AG04449 (cell line): ENCODE data around the gene WDR88.
"Not testable (repeated sequence)": the region's sequence is repeated elsewhere in the genome, so short reads cannot be mapped to it uniquely, and the experiment has no call there.

Source experiments
- CTCF ChIA-PET: fragments of 350-600 bp; formaldehyde crosslinking; extraction: SDS; loops from one replicate; lab custom pipeline; 2021; ENCODE audit warnings: antibody characterized with exemption; lab: Yijun Ruan, JAX
- POLR2A ChIA-PET: fragments of 400-600, 350-600 bp; formaldehyde crosslinking; extraction: SDS; loops from one replicate; lab custom pipeline; 2020; ENCODE audit warnings: antibody characterized with exemption, inconsistent platforms; lab: Yijun Ruan, JAX
- DNase-seq: peaks from one replicate; pipeline ENCODE4 v3.0.0-alpha.2; 2010; ENCODE audit warnings: low read depth, low spot score
- H3K4me3 ChIP-seq: 2 replicates; pipeline ENCODE4 v1.5.1; 2011; ENCODE audit warnings: low read depth, mild to moderate bottlenecking, control low read depth, low read length
- TF ChIP-seq, protein P1 (sequence below): IDR thresholded peaks from one replicate; pipeline ENCODE4 v1.5.1; 2011; ENCODE audit warnings: mild to moderate bottlenecking, moderate library complexity, low read length, control low read depth, inconsistent platforms; ENCODE audit not compliant: insufficient read depth; ENCODE audit errors: missing control alignments

The WDR88 gene

DNA sequence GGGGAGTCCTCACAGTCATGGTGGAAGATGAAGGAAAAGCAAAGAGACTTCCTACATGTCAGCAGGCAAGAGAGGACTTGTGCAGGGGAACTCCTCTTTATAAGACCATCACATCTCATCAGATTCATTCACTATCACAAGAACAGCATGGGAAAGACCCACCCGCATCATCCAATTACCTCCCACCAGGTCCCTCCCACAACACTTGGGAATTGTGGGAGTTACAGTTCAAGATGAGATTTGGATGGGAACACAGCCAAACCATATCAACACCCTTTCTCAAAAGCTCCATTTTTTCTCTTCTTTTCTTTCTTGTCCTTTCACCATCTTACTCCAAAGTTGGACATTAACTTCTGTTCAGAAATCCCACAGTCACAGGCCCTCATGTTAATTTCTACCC lies 57.5 kb downstream of the WDR88 start:
- TF ChIP-seq, protein P1, sequence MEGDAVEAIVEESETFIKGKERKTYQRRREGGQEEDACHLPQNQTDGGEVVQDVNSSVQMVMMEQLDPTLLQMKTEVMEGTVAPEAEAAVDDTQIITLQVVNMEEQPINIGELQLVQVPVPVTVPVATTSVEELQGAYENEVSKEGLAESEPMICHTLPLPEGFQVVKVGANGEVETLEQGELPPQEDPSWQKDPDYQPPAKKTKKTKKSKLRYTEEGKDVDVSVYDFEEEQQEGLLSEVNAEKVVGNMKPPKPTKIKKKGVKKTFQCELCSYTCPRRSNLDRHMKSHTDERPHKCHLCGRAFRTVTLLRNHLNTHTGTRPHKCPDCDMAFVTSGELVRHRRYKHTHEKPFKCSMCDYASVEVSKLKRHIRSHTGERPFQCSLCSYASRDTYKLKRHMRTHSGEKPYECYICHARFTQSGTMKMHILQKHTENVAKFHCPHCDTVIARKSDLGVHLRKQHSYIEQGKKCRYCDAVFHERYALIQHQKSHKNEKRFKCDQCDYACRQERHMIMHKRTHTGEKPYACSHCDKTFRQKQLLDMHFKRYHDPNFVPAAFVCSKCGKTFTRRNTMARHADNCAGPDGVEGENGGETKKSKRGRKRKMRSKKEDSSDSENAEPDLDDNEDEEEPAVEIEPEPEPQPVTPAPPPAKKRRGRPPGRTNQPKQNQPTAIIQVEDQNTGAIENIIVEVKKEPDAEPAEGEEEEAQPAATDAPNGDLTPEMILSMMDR, result no peak
- CTCF ChIA-PET, result interaction anchor here (1.5 kb wide), 1 partner anchor 12 kb away, joined by 5 read pairs; no protein-coding TSS in a partner anchor
- no peak for DNase-seq
- no peak overlapping the region for H3K4me3 ChIP-seq
- POLR2A ChIA-PET, result no interaction called here

DNA sequence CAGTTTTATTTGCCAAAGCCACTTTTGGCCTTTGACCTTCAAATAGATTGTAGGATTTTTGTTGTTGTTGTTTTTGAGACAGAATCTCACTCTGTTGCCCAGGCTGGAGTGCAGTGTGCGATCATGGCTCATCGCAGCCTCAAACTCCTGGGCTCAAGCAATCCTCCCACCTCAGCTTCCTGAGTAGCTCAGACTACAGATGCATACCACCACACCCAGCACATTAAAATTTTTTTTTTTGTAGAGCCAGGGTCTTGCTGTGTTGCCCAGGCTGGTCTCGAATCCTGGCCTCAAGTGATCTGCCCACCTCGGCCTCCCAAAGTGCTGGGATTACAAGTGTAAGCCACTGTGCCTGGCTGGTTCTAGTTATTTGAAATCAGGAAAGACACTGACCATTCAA lies 59.2 kb downstream of the WDR88 start:
- CTCF ChIA-PET, result interaction anchor here (1.3 to 2.7 kb wide), 3 partner anchors 7 to 14 kb away, joined by 5 to 18 read pairs (median 6); no protein-coding TSS in a partner anchor
- POLR2A ChIA-PET, DNase-seq, H3K4me3 ChIP-seq: not testable (repeated sequence)

DNA sequence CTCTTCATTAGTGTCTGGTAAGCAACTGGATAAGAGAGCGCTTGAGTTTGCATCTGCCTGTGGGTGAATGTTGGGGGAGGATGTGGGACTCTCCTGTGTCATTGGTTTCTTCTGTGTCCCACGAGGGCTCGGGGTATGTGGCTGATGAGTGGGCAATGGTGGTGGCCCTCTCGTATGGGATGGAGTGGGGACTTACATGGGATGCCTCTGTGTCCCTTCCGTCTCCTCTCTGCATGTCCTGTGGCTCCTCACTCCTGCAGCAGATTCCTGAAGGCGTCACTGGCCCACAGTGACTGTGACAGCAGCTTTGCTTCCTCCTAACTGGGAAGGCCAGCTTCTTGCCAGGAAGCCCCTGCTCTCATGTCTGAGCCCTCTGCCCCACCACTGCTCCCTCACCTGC lies 59.6 kb downstream of the WDR88 start:
- POLR2A ChIA-PET, result no interaction called here
- DNase-seq, result no peak
- TF ChIP-seq, protein P1, result no peak
- CTCF ChIA-PET, result interaction anchor here (0.8 to 2.7 kb wide), 3 partner anchors 8 to 14 kb away, joined by 3 to 18 read pairs (median 6); no protein-coding TSS in a partner anchor
- H3K4me3 ChIP-seq, result no peak overlapping the region

DNA sequence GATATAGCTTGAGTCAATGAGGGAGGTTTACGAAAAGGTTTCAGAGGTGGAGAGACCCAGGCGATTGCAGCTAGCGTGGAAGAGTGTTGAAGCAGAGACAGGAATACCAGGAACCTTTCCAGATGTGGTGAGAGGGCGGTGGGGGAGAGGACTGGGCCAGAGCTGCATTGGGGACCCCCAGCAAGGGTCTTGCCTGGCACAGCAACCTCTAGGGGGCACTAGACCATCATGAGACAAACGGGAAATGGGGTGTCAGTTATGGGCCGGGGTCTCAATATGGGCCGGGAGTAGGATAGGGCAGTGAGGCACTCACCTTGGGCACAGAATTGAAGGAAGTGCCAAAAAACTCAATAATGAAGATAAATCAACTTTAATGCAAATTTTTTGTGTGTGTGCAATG lies 60.1 kb downstream of the WDR88 start:
- TF ChIP-seq, protein P1, result no peak
- no peak for DNase-seq
- H3K4me3 ChIP-seq, result no peak overlapping the region
- ChIA-PET CTCF (interaction anchor here (0.8 to 2.7 kb wide), 4 partner anchors 8 to 48 kb away, joined by 3 to 18 read pairs (median 4); no protein-coding TSS in a partner anchor), POLR2A (no interaction called here)

DNA sequence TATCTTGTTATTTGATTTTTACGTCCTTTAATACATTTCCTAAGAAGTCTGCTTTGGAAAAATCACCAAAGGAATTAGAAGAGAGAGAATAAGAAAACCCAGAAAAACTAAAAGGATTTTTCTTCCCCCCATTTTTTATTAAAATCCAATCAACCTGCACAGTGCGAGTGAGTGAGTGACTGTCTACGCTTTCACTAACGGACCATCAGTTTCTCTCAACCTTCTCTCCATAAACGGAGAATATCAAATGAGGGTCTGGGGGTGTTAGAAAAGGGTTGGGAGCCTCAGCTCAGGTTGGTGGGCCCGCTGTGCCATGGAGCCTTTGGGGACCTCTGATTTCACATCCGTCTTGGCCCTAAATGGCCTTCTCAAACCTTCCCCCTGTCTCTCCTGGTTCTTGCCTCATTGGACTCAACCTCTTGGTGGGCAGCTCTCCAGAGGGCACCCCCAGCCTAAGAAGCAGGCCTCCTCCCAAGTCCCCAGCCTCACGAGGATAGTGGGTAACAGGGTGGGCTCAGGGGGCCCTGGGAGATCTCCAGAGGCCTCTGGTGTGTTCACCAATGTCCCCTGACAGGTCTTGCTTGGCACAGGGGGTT lies 61.5 kb downstream of the WDR88 start:
- CTCF ChIA-PET, result interaction anchor here (1.4 to 2.7 kb wide), 2 partner anchors 10 to 49 kb away, joined by 3 to 18 read pairs; no protein-coding TSS in a partner anchor
- POLR2A ChIA-PET, result no interaction called here
- DNase-seq, result no peak
- H3K4me3 ChIP-seq, result peak overlapping the region; percentile 40
- TF ChIP-seq, protein P1, result no peak

DNA sequence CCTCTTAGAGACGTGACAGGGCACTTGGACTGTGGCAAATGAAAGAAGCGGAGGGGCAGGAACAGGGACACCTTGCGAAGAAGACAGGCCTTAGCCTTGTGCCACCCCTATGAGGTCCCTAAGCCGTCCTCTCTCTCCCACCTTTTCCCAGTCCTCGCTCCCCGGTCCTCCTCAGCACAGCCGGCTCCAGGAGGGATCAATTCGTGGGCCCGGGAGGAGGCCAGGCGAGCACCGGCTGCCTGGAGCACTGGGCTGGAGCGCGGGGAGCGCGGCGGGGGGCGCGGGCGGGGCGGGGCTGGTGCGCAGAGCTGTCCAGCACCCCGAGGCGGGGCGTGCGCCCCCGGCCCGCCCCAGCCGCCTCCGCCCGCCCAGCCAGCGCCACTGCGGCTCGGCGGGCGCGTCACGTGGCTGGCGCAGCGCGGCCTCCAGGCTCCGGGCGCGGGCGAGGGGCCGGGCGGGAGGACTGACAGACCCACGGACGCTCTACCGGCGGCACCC lies 62.0 kb downstream of the WDR88 start, which contains the start of gene LRP3:
Gene LRP3 (plus strand): TSS at position 466 of the 498 bp plus-strand sequence. CDS start 456 bp downstream, outside the sequence.
- no peak for DNase-seq
- CTCF ChIA-PET, result interaction anchor here (2.7 kb wide), 1 partner anchor 10 kb away, joined by 18 read pairs; no protein-coding TSS in a partner anchor
- POLR2A ChIA-PET, result no interaction called here
- TF ChIP-seq, protein P1, result no peak
- peak within 1 kb of the TSS; percentile 61 for H3K4me3 ChIP-seq
